HEK293T (cell line): Measurements from ENCODE around the gene SAMD10.

Experiments
- BHLHE40 ChIP-seq: fragments of 450-650 bp; IDR thresholded peaks from 2 replicates; pipeline ENCODE4 v1.6.1; 2016; ENCODE audit warnings: mild to moderate bottlenecking, moderate library complexity, borderline replicate concordance
- CTBP1 ChIP-seq: fragments of 450-650 bp; IDR thresholded peaks from 2 replicates; pipeline ENCODE4 v1.6.1; 2016; ENCODE audit warnings: borderline replicate concordance
- FOXA1 ChIP-seq: fragments of 450-650 bp; IDR thresholded peaks from 2 replicates; pipeline ENCODE4 v1.6.1; 2016; ENCODE audit warnings: mild to moderate bottlenecking
- SP1 ChIP-seq: fragments of 450-650 bp; IDR thresholded peaks from 2 replicates; pipeline ENCODE4 v1.6.1; 2017
- SUZ12 ChIP-seq: fragments of 450-650 bp; IDR thresholded peaks from 2 replicates; pipeline ENCODE4 v1.6.1; 2016; ENCODE audit warnings: mild to moderate bottlenecking
- TARDBP ChIP-seq: fragments of 450-650 bp; IDR thresholded peaks from 2 replicates; pipeline ENCODE4 v1.6.1; 2016
- ZNF384 ChIP-seq: fragments of 450-650 bp; IDR thresholded peaks from 2 replicates; pipeline ENCODE4 v1.6.1; 2016

GRCh38 chr20:63980317-63980805 is 919 bp upstream of the SAMD10 start:
- TF ChIP-seq SUZ12: no peak
- TF ChIP-seq TARDBP: no peak
- no peak for TF ChIP-seq FOXA1
- TF ChIP-seq SP1: no peak
- no peak for TF ChIP-seq CTBP1
- no peak for TF ChIP-seq BHLHE40
- TF ChIP-seq ZNF384: no peak
